ENCODE data around the gene ADAMTS19.
"Not testable (repeated sequence)": the region's sequence is repeated elsewhere in the genome, so short reads cannot be mapped to it uniquely, and the experiment has no call there.

Gene ADAMTS19

GRCh38 chr5:129601576-129601975 lies 141.5 kb downstream of the ADAMTS19 start:
- DNase-seq (ENCODE audit: low spot score) = no peak

- DNase-seq (ENCODE audit: low spot score) = no peak
These were observed 148.3 kb downstream of the ADAMTS19 start for GRCh38 chr5:129608350-129608749.

DNA sequence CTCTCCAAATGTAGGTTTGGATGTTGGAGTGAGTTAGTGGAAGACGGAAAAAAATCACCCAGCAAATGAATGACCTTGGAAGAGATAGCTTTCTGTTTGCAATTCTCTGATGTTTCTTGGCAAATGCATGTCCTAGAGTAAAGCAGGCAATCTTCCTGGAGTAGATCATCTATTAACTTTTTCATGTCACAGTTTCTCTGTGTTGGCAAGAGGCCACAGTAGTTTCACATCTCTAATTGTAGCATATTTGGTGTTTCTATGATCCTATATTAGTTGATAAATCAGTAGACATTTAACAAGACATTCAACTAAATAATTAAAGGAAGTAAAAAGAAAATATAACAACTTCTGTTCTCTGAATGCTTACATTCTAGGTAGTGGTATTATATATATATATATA lies 149.6 kb downstream of the ADAMTS19 start:
- DNase-seq (ENCODE audit: low spot score) = no peak

DNA sequence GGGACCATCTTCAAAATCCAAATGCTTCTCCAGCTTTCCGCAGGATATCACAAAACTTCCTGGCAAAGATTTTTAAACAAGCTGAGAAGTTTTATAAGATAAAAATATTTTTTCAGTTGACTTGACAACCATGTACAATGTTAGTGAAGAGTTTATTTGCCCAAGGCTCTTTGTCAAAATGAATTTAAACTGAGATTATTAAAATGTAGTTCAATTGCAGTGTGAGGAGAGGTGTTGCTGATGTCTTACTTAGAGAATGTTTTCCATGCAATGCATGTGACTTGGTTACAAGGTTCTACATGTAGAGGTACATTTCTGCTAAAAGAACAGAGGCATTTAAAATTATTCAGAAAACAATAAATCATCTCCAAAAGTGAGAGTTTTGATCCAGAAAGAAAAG lies 156.4 kb downstream of the ADAMTS19 start:
- DNase-seq (ENCODE audit: low spot score) = no peak

DNA sequence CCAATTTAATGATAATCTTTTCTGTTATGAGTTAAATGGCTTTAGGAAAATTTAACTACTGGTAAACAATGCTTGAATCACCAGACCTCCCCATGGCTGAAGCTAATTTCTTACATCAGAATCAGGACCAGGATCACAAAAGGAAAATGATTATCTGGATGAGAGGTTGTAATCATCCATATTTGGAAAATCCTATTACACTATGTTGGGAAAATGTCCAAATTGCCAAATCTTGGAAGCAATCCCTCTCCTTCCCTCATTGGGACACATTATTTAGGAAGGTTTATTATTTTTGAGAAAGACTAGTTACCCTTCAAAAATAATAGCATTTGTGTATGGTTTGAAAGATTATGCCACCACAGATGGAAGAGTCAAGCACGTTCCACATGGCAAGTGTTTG lies 157.1 kb downstream of the ADAMTS19 start:
- DNase-seq (ENCODE audit: low spot score) = no peak

DNA sequence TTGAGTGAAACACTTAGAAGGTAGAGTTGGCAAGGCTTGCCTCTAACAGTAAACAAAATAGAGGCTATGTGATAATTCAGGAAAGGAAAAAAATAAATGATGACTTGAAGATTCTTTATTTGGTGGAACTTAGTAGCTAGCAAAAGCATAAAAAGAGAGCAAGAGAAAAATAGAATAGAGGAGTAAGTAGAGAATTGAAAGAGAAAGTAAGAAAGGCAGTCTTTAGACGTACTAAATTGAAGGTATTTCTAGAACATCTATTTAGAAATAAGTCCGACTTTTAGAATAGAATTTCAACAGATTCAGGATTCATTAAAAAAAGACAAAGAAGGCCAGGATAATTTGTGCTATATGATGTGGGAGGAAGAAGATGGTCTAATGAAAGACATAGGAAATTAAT lies 159.7 kb downstream of the ADAMTS19 start:
- DNase-seq (ENCODE audit: low spot score) = no peak

- DNase-seq (ENCODE audit: low spot score) = no peak
These were observed 162.4 kb downstream of the ADAMTS19 start for GRCh38 chr5:129622531-129622930.

DNA sequence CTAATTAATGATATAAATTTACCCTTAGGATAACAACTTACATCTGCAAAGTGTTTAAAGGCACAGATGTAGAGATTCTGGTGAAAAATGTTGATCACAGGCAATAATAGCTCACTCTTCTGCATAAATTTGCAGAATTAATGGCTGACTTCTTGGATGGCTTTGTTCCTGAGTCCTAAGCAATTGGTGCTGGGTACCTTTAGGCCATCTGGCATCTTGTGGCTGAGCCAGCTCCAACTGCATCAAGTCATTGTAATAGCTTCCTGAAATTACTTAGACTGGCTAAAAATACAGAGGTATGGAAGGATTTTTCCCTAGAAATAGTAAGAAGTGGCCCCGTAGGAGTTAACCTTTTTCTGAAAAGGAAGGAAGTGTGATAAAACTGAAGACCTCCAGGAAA lies 169.5 kb downstream of the ADAMTS19 start:
- DNase-seq (ENCODE audit: low spot score) = no peak

DNA sequence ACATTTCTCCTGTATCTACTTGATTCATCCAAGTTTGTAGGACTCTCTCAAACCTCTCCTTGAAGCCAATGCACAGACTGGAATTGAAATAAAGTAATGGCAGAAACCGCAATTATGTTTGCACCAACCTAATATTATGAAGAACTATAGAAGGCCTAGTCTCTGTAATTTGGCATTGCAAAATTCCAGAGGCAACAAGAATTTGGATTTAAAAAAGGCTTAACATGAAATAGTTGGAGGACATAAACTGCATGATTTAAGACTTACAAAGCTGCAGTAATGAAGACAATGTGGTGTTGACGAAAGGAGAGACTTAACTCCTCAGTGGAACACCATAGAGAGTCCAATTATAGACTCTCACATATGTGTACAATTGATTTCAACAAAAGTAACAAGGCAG lies 170.0 kb downstream of the ADAMTS19 start:
- DNase-seq (ENCODE audit: low spot score) = no peak

DNA sequence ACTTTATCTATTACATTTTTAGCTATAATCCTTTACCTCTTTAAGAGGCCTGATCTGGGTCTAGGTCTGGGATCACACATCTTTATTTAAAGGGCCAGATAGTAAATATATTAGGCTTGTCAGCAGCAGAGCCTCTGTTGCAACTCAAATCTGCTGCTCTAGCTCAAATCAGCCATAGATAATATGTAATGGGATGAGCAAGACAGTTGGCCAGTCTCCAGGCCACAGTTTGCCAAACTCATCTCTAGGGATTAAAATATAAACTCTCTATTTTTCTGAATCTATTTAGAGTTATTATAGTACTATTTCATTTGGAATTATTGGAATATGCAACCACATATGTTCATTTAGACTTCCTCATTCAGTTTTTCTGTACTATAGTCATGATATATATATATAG lies 171.9 kb downstream of the ADAMTS19 start:
- no peak for DNase-seq (ENCODE audit: low spot score)

DNA sequence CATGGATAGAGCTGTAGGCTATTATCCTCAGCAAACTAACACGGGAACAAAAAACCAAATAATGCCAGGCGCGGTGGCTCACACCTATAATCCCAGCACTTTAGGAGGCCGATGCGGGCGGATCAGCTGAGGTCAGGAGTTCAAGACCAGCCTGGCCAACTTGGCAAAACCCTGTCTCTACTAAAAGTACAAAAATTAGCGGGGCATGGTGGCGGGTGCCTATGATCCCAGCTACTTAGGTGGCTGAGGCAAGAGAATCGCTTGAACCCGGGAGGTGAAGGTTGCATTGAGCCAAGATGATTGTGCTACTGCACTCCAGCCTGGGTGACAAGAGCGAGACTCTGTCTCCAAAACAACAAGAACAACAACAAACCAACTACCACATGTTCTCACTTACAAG lies 177.4 kb downstream of the ADAMTS19 start:
- DNase-seq (ENCODE audit: low spot score) = not testable (repeated sequence)

DNA sequence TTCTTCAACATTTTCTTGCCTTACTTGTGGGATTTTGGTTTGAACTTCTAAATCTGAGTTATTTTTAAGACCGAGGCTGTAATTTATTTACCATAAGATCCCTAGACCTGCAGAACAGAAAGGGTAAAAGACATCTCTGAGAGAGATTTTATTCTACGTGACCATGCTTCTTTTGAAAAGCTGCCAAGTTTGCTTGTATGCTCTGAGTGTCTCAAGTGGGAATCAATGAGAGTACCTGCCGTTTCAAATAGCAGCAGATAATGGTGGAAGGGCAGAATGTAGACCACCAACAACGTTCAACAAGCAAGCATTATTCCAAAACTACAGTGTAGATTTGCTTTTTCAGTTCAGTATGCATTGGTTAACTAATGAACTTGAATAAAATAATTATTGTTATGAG lies 179.2 kb downstream of the ADAMTS19 start:
- no peak for DNase-seq (ENCODE audit: low spot score)

- no peak for DNase-seq (ENCODE audit: low spot score)
These were observed 192.4 kb downstream of the ADAMTS19 start for GRCh38 chr5:129652349-129653056.

- no peak for DNase-seq (ENCODE audit: low spot score)
These were observed 192.9 kb downstream of the ADAMTS19 start for GRCh38 chr5:129653057-129653375.

DNA sequence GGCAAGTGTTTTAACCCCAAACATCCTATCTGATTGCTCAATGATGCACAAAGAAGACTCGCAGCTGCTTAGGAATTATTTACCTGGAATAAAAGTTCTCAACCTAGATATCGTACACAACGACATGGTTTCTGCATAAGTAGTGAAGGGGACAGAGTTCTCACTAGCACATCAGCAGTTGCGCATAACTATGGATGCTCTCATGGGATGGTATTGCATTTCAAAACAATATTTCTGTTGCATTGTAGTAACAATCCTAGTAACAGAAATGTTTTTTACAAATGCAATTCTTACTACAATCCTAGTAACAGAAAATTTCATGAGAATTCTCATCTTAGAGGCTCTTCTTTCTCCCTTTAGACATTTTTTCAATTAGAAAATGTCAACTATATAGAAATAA lies 193.3 kb downstream of the ADAMTS19 start:
- no peak for DNase-seq (ENCODE audit: low spot score)

- no peak for DNase-seq (ENCODE audit: low spot score)
These were observed 196.9 kb downstream of the ADAMTS19 start for GRCh38 chr5:129656952-129657351.

DNA sequence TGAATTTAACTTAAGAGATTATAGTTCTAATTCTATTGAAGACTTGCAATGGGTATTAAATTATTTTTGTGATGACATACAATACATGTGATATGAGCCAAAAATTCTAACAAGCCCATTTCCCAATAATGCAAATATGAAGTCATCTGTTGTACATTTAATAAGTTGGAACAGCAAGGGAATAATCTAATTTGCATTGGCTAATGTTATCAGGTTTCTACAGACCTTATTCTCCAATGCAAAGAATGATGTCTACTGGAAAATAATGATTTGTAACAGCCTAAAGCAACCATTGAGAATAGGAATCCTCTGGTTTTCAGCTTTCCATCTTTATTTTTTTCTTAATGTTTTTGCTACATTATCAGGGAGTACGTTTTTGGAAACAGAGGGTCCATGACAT lies 198.7 kb downstream of the ADAMTS19 start:
- DNase-seq (ENCODE audit: low spot score) = no peak

DNA sequence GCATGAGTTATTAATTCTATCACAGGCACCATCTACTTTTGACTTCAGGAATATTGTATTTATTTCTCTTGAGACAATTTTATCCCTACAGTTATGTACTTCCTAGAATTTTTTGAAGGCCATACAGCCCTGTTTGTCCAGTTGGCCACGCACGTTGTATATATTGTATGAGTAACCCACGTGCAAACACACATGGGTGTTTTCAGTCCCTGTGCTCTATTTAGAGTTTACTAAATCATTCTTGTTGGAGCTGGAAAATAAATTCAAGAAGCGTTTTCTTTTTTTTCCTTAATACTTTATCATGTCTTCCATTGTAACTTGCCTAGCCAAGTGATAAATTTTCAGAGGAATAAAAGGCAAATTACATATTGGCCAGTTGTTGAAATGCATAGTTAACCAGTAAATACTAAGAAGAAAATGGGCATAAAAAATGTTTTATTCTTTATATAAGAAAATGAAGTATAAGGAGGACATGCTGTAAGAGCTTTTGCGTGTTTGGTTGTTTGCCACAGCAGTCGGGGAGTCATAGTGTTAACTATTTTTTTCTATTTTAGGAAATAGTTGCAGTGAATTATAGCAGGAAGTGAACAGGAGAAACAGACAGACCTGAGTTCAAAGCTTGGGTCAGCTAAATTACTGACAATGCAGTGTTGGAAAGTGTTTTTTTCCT lies 201.4 kb downstream of the ADAMTS19 start:
- DNase-seq (ENCODE audit: low spot score) = no peak

DNA sequence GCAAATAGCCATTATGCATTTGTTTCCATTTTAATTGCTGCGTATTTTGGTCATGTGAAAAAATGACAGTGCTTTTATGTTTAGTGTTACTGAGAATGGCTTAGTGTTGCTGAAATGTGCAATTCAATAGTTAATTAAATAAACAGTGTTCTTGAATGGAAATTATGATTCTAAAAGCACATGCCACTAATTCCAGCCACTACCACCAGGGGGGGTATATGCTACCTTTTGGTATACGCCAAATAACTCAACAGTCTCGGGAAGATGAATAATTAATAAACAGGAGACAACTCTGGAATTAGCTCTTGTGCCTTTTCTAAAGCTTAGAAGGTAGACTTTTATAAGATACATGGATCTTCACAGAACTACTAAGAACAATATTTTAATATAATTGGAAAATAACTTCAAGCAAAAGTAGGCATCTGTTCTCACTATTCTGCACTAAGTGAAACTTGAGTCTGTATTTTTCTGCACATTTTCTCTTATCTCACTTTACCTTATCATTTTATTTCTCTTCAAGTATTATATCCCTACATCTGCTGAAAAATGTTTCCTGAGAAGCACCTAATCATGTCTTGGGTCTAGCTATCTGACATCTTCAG lies 204.3 kb downstream of the ADAMTS19 start:
- DNase-seq (ENCODE audit: low spot score) = peak; percentile 15

DNA sequence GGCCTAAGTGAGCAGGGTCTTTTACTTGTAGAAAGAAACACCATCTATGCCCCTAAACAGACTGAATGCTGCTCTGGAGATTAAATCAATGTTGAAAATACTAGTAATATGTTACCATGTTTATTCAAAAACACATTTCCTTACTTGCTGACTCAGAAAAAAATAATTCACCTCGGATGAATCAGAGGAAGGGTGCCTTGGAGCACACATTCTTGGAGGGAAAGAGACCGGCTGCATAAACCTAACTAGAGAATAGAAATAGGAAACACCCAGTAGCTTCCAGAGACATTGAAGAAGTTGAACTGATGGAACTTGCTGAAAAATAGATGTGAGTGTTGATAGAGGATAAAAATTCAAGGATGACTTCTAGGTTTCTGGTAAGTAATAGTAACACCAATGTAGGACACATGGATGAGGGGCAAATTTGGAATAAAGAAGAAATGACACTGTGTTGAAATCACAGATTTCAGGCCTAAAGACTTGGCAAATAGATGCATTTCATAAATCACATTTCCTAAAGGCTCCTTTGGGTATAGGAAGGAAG lies 210.9 kb downstream of the ADAMTS19 start:
- DNase-seq (ENCODE audit: low spot score) = no peak

- DNase-seq (ENCODE audit: low spot score) = no peak
These were observed 211.9 kb downstream of the ADAMTS19 start for GRCh38 chr5:129672006-129672405.

DNA sequence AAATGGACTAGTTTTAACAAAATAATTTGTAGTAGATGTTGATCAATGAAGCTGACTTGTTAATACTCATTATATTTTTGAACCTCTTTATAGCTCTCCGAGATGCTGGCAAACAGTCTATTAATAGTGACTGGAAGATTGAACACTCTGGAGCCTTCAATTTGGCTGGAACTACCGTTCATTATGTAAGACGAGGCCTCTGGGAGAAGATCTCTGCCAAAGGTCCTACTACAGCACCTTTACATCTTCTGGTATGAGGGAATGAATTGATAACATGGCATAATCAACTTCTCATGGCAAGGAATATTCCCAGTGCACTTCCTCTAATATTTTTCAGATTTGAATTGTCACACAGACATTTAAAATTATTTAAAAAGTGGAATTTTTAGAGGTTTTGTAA lies 219.6 kb downstream of the ADAMTS19 start:
- no peak for DNase-seq (ENCODE audit: low spot score)

DNA sequence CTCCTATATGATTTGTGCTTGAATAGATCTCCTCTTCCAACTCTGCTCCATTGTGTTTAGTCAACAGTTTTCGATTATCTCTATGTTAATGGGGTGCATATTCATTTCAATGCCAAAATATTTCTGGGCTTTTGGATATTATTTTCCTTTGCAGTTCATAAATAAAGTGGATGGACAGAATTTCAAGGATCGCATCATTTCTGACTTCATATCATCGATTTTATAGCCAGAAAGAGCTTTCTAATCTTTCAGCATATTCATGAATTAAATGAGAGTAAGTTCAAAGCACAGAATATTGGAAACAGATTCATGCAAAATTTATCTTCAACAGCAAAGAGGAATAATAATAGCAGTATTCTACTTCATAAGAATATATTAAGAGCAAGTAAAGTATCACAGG lies 227.8 kb downstream of the ADAMTS19 start:
- DNase-seq (ENCODE audit: low spot score) = no peak

Measured in COLO829 (cell line).